Measurements from ENCODE around the gene ZC3H14.
A peak's percentile ranks its signal among the peaks of the same experiment; 100 is the strongest.

ZC3H14 gene

DNA sequence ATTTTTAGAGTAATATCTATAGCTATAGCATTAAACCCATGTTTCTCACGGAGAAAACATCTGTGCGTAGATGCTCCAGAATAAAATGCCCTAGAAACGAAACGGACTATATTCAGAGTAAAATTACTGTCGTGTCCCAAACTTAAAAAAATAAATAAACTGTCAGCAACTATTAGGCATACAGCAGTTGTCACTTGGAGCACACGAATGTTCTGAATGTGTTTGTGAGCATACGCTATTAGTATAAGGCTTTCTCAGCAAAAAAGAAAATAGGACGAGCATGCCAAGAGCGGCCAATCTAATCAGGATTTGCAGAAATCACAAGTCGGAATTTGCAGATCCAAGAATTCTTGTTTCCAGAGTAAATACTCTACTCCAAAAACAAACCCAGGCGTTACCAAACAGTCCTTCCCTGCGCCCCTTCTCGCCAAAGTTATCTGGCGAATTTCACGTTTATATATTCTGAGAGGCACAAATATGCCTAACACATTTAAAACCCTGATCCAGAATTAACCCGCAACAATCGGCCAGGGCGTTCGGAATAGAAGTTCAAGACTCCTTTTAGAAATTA, 8.9 kb upstream of the ZC3H14 start:
- Histone ChIP-seq H3K4me3 (ENCODE audit: low read length) (peak overlapping the region; percentile 86), H3K4me1 (ENCODE audit: control insufficient read depth, insufficient read depth, low read length) (peaks cover 28% of the 10 kb centered on the region), H3K9ac (ENCODE audit: low read length) (peak overlapping the region; percentile 90), H3K9me3 (ENCODE audit: control insufficient read depth, low read length) (no peaks in the 10 kb centered on the region), H3K36me3 (ENCODE audit: control insufficient read depth, insufficient read depth, low read length, severe bottlenecking) (peaks cover 4% of the 10 kb centered on the region), H3K27me3 (replicated peaks; ENCODE audit: control insufficient read depth, insufficient read depth, low read length) (no peaks in the 10 kb centered on the region)
- DNase-seq (ENCODE audit: low read depth): peak; percentile 53

DNA sequence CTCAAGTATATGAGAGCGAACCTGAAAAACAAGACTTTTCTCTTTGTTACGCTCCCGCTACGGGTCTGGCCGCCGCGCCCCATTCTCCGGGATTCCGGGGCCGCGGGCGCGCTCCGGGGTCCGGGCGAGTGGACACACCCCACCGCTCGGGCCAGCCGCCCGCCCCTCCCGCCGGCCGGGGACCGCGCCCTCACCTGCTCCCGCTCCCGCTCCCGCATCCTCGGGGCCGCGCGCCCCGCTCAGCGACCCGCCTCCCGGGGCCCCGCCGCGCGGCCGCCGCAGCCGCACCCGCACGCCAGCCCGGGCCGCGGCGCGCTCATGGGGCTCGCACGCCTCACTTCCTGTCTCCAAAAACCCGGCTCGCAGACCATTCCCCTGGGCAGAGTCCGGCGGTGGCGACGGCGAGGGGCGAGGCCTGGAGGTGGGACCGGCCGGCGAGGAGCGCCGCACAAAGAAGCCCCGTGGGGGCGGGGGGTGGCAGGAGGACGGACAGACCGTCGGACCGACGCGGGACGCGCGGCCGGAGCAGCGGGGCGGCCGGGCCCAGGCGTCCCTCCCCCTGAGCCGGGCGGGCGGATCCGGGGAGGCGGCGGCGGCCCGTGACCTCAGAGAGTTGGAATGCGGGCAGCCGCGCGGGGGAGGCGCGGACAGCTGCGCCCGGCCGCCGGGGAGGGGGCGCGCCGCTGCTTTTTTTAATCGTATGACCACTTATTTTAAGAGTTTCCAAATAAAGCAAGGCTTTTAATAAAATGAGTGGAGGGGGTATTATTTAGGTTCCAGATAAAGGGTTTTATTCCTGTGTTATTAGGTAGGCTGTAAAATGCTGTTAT, 8.2 kb upstream of the ZC3H14 start, which contains the start of gene PTPN21:
PTPN21 (minus strand) TSS at position 551 of the 830 bp plus-strand sequence. CDS start 4,590 bp downstream, outside the sequence.
- Histone ChIP-seq H3K36me3 (ENCODE audit: control insufficient read depth, insufficient read depth, low read length, severe bottlenecking) (no peaks in the 10 kb centered on the region), H3K4me3 (ENCODE audit: low read length) (peak within 1 kb of the TSS; percentile 86), H3K27me3 (replicated peaks; ENCODE audit: control insufficient read depth, insufficient read depth, low read length) (no peaks in the 10 kb centered on the region), H3K9me3 (ENCODE audit: control insufficient read depth, low read length) (no peaks in the 10 kb centered on the region), H3K4me1 (ENCODE audit: control insufficient read depth, insufficient read depth, low read length) (peaks cover 28% of the 10 kb centered on the region), H3K9ac (ENCODE audit: low read length) (peak within 1 kb of the TSS; percentile 90)
- DNase-seq (ENCODE audit: low read depth): peak; percentile 91

DNA sequence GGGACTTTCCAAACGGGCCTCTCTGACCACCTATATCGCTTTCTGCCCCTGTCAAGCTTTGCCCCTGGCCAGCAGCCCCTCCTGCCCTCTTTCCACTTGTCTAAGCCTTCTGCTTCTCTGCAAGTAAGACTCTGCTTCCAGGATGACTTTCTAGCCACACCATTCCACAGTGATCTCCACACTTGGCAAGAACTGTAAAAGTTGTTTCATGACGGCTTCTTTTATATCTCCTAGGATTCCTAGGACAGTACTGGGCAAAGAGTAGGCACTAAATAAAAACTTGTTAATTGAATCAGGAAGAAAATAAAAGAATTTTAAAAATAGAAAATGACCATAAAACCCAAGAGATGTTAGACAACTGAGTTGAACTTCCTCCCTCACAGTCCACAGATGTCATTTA, 6.3 kb upstream of the ZC3H14 start:
- Histone ChIP-seq H3K27me3 (replicated peaks; ENCODE audit: control insufficient read depth, insufficient read depth, low read length) (no peaks in the 10 kb centered on the region), H3K4me3 (ENCODE audit: low read length) (no peak overlapping the region), H3K9me3 (ENCODE audit: control insufficient read depth, low read length) (no peaks in the 10 kb centered on the region), H3K9ac (ENCODE audit: low read length) (no peak overlapping the region), H3K4me1 (ENCODE audit: control insufficient read depth, insufficient read depth, low read length) (peaks cover 21% of the 10 kb centered on the region), H3K36me3 (ENCODE audit: control insufficient read depth, insufficient read depth, low read length, severe bottlenecking) (no peaks in the 10 kb centered on the region)
- DNase-seq (ENCODE audit: low read depth): no peak

DNA sequence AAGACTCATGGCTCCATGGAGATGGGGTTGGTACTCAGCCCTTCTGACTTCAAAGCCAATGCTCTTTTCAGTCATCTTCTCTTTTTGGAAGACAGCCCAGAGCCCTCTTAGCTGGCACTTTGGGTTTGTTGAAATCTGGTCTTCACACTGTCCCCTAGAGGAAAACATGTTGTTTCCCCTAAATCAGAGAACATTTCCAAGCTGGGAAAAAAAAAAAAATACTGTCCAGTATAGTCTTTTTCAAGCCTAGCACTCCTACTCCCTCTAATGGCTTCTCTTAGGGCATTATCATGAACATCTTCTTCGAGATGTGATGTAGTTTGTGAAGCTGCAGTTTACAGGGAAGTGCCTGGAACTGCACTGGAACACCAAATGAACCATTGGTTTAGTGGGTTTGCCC, 3.0 kb upstream of the ZC3H14 start:
- H3K36me3 ChIP-seq (ENCODE audit: control insufficient read depth, insufficient read depth, low read length, severe bottlenecking): no peaks in the 10 kb centered on the region
- peaks cover 20% of the 10 kb centered on the region for H3K4me1 ChIP-seq (ENCODE audit: control insufficient read depth, insufficient read depth, low read length)
- no peak overlapping the region for H3K9ac ChIP-seq (ENCODE audit: low read length)
- no peaks in the 10 kb centered on the region for H3K27me3 ChIP-seq (replicated peaks; ENCODE audit: control insufficient read depth, insufficient read depth, low read length)
- peak; percentile 82 for DNase-seq (ENCODE audit: low read depth)
- no peak overlapping the region for H3K4me3 ChIP-seq (ENCODE audit: low read length)
- H3K9me3 ChIP-seq (ENCODE audit: control insufficient read depth, low read length): no peaks in the 10 kb centered on the region

DNA sequence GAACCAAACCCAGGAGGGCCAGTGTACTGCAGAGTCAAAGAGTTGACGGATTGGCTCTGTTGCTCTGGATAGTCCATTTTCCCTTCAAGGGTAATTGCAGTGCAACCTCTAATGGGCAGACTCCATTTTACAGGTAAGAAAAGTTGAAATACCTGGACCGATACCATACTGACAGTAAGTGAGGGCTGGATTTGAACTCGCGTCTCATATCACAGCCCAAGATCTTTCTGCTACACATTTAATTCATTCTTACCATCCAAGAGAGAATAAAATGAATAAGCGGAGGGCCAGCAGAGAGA, 356 bp upstream of the ZC3H14 start:
- Histone ChIP-seq H3K9me3 (ENCODE audit: control insufficient read depth, low read length) (no peaks in the 10 kb centered on the region), H3K4me3 (ENCODE audit: low read length) (peak overlapping the region; percentile 96), H3K27me3 (replicated peaks; ENCODE audit: control insufficient read depth, insufficient read depth, low read length) (no peaks in the 10 kb centered on the region), H3K9ac (ENCODE audit: low read length) (peak overlapping the region; percentile 98), H3K36me3 (ENCODE audit: control insufficient read depth, insufficient read depth, low read length, severe bottlenecking) (peaks cover 4% of the 10 kb centered on the region), H3K4me1 (ENCODE audit: control insufficient read depth, insufficient read depth, low read length) (peaks cover 17% of the 10 kb centered on the region)
- DNase-seq (ENCODE audit: low read depth): no peak

DNA sequence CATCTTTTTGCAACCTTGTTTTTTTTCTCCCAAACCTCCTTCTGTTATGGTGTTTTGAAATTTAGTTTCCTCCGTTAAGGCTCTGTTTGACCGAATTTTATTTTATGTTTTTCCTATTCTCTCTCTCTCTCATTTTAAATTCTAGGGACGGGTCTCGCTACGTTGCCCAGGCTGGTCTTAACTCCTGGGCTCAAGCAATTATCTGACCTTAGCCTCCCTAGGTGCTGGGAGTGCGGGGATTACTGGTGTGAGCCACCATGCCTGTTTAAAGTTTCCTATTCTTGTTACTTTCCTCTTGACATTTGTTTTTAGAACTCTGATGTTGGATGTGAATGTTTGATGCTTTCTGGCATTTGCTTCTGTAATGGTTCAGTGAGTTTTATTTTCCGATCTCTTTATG, 1.0 kb downstream of the ZC3H14 start:
- DNase-seq (ENCODE audit: low read depth): no peak
- Histone ChIP-seq H3K9me3 (ENCODE audit: control insufficient read depth, low read length) (no peaks in the 10 kb centered on the region), H3K4me1 (ENCODE audit: control insufficient read depth, insufficient read depth, low read length) (peaks cover 17% of the 10 kb centered on the region), H3K27me3 (replicated peaks; ENCODE audit: control insufficient read depth, insufficient read depth, low read length) (no peaks in the 10 kb centered on the region), H3K9ac (ENCODE audit: low read length) (peak overlapping the region; percentile 98), H3K4me3 (ENCODE audit: low read length) (peak overlapping the region; percentile 96), H3K36me3 (ENCODE audit: control insufficient read depth, insufficient read depth, low read length, severe bottlenecking) (peaks cover 17% of the 10 kb centered on the region)

DNA sequence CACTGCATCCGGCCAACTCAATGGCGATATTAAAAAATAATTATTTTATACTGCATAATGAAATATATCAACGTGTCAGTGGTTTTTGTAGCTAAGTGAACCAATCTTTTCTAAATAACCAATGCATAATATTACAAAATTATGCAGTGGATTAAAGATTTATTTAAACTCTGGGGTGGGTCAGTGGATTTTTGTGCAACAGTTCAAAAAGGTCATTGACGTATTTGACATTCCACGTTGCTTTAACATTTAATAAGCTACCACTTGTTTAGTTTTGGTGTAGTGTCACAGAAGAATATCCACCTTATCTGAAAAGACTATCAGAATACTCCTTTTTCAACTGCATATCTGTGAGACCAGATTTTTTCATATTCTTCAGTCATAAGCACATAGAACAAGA, 2.6 kb downstream of the ZC3H14 start:
- no peak overlapping the region for H3K9ac ChIP-seq (ENCODE audit: low read length)
- no peak overlapping the region for H3K4me3 ChIP-seq (ENCODE audit: low read length)
- peaks cover 33% of the 10 kb centered on the region for H3K36me3 ChIP-seq (ENCODE audit: control insufficient read depth, insufficient read depth, low read length, severe bottlenecking)
- H3K27me3 ChIP-seq (replicated peaks; ENCODE audit: control insufficient read depth, insufficient read depth, low read length): no peaks in the 10 kb centered on the region
- H3K9me3 ChIP-seq (ENCODE audit: control insufficient read depth, low read length): no peaks in the 10 kb centered on the region
- H3K4me1 ChIP-seq (ENCODE audit: control insufficient read depth, insufficient read depth, low read length): peaks cover 17% of the 10 kb centered on the region
- DNase-seq (ENCODE audit: low read depth): no peak

DNA sequence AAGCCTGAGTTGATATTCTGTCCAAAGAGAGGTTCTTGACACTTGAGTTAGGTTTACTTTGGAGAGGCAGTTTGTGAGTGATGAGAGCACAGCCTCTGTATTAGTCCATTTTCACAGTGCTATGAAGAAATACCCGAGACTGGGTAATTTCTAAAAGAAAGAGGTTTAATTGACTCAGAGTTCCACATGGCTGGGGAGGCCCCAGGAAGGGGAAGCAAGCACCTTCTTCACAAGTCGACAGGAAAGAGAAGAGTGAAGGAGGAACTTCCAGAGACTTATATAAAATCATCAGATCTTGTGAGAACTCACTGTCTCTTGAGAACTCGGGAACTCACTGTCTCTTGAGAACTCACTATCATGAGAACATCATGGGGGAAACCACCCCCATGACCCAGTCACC, 5.4 kb downstream of the ZC3H14 start:
- no peak overlapping the region for H3K4me3 ChIP-seq (ENCODE audit: low read length)
- H3K4me1 ChIP-seq (ENCODE audit: control insufficient read depth, insufficient read depth, low read length): peaks cover 12% of the 10 kb centered on the region
- DNase-seq (ENCODE audit: low read depth): no peak
- no peaks in the 10 kb centered on the region for H3K9me3 ChIP-seq (ENCODE audit: control insufficient read depth, low read length)
- no peaks in the 10 kb centered on the region for H3K27me3 ChIP-seq (replicated peaks; ENCODE audit: control insufficient read depth, insufficient read depth, low read length)
- no peak overlapping the region for H3K9ac ChIP-seq (ENCODE audit: low read length)
- peaks cover 60% of the 10 kb centered on the region for H3K36me3 ChIP-seq (ENCODE audit: control insufficient read depth, insufficient read depth, low read length, severe bottlenecking)

DNA sequence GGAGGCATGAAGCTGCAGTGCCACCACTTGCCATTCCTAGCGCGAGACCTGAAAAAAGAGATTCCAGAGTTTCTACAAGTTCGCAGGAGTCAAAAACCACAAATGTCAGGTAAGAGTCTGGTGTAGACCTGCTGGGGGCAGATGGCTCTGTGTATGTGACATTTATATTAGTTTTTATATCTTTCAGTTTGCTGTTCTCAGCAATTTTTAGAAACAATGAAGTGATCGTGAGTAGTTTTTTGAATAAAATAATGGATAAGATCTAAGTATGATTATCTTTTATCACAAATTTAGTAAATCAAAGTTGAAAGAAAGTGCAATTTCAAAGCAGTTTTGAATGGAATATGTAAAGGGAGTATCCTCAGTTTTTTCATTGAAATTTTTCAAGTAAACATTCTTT, 9.3 kb downstream of the ZC3H14 start:
- Histone ChIP-seq H3K27me3 (replicated peaks; ENCODE audit: control insufficient read depth, insufficient read depth, low read length) (no peaks in the 10 kb centered on the region), H3K4me3 (ENCODE audit: low read length) (no peak overlapping the region), H3K9me3 (ENCODE audit: control insufficient read depth, low read length) (no peaks in the 10 kb centered on the region), H3K9ac (ENCODE audit: low read length) (no peak overlapping the region), H3K36me3 (ENCODE audit: control insufficient read depth, insufficient read depth, low read length, severe bottlenecking) (peaks cover 97% of the 10 kb centered on the region), H3K4me1 (ENCODE audit: control insufficient read depth, insufficient read depth, low read length) (no peaks in the 10 kb centered on the region)
- no peak for DNase-seq (ENCODE audit: low read depth)

DNA sequence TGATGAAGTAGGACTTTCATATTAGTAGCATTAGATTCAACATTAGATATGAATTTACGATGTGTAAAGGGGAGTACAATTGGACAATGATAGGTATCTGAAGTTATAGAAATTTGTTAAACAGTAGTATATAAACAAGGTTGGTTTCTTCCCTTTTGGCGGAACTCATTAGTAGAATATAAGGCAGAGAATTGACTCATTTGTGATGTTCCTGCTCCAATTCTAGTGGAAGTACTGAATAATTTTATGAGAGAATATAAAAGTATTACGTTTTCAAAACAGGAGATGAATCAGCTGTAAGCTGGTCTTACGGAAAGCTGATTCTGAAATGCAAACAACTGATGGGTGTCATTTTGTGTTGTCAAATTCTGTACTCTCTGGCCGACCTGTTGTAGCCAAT, 13.4 kb downstream of the ZC3H14 start:
- H3K4me1 ChIP-seq (ENCODE audit: control insufficient read depth, insufficient read depth, low read length): no peaks in the 10 kb centered on the region
- peaks cover 100% of the 10 kb centered on the region for H3K36me3 ChIP-seq (ENCODE audit: control insufficient read depth, insufficient read depth, low read length, severe bottlenecking)
- H3K9ac ChIP-seq (ENCODE audit: low read length): no peak overlapping the region
- no peaks in the 10 kb centered on the region for H3K27me3 ChIP-seq (replicated peaks; ENCODE audit: control insufficient read depth, insufficient read depth, low read length)
- H3K9me3 ChIP-seq (ENCODE audit: control insufficient read depth, low read length): no peaks in the 10 kb centered on the region
- no peak for DNase-seq (ENCODE audit: low read depth)
- no peak overlapping the region for H3K4me3 ChIP-seq (ENCODE audit: low read length)

DNA sequence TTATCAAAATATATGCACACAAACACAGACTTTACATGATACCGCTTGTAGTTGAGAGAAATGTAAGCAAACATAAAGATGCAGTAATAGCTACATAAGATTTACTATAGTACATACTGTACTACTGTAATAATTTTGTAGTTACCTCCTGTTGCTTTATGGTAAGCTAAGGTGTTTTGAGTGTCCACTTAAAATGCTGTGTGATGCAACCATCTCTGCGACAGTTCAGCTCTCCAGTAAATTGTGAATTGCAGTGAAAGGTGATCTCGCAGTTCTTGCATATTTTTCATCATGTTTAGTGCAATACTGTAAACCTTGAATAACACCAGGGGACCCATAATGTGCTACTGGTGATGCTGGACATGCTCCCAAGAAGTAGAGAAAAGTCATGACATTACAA, 21.6 kb downstream of the ZC3H14 start:
- Histone ChIP-seq H3K4me1 (ENCODE audit: control insufficient read depth, insufficient read depth, low read length) (peaks cover 4% of the 10 kb centered on the region), H3K27me3 (replicated peaks; ENCODE audit: control insufficient read depth, insufficient read depth, low read length) (no peaks in the 10 kb centered on the region), H3K9me3 (ENCODE audit: control insufficient read depth, low read length) (no peaks in the 10 kb centered on the region), H3K9ac (ENCODE audit: low read length) (no peak overlapping the region), H3K4me3 (ENCODE audit: low read length) (no peak overlapping the region), H3K36me3 (ENCODE audit: control insufficient read depth, insufficient read depth, low read length, severe bottlenecking) (peaks cover 98% of the 10 kb centered on the region)
- no peak for DNase-seq (ENCODE audit: low read depth)

Data from adipocyte (in vitro differentiated cells).